ENCODE data around the gene WDR86.

WDR86 gene

GRCh38 chr7:151409667-151410404 is at the start of gene WDR86:
Gene WDR86, minus strand, starts transcription at chr7:151410038. Its CDS starts 449 bp downstream, at chr7:151409589.
- no peak for DNase-seq

GRCh38 chr7:151457534-151457933 is 47.7 kb upstream of the WDR86 start:
- no peak for DNase-seq

GRCh38 chr7:151456782-151457181 is 46.9 kb upstream of the WDR86 start:
- no peak for DNase-seq

- DNase-seq = no peak
Observed at GRCh38 chr7:151456276-151456675, 46.4 kb upstream of the WDR86 start.

- no peak for DNase-seq
Observed at GRCh38 chr7:151455690-151456089, 45.9 kb upstream of the WDR86 start.

GRCh38 chr7:151454932-151455530 is 45.2 kb upstream of the WDR86 start:
- DNase-seq = no peak

- DNase-seq = no peak
Observed at GRCh38 chr7:151454305-151454704, 44.5 kb upstream of the WDR86 start.

GRCh38 chr7:151453326-151453791 is 43.5 kb upstream of the WDR86 start:
- DNase-seq = no peak

GRCh38 chr7:151452680-151453325 is 43.0 kb upstream of the WDR86 start:
- DNase-seq = no peak

- DNase-seq = no peak
Observed at GRCh38 chr7:151451626-151452571, 42.1 kb upstream of the WDR86 start.

- DNase-seq = no peak
Observed at GRCh38 chr7:151451156-151451555, 41.3 kb upstream of the WDR86 start.

- no peak for DNase-seq
Observed at GRCh38 chr7:151449990-151450389, 40.2 kb upstream of the WDR86 start.

- peak; percentile 57 for DNase-seq
Observed at GRCh38 chr7:151448261-151449252, 38.7 kb upstream of the WDR86 start.

GRCh38 chr7:151447901-151448260 is 38.0 kb upstream of the WDR86 start:
- DNase-seq = no peak

GRCh38 chr7:151447312-151447711 is 37.5 kb upstream of the WDR86 start:
- no peak for DNase-seq

GRCh38 chr7:151446412-151446811 is 36.6 kb upstream of the WDR86 start:
- no peak for DNase-seq

- DNase-seq = no peak
Observed at GRCh38 chr7:151444632-151445031, 34.8 kb upstream of the WDR86 start.

- DNase-seq = no peak
Observed at GRCh38 chr7:151442776-151443496, 33.1 kb upstream of the WDR86 start.

GRCh38 chr7:151440799-151441445 is 31.1 kb upstream of the WDR86 start:
- no peak for DNase-seq

Data from NCI-H2029 treated with DMSO at 0.1 percent for 48 hours (cell line).